ENCODE results near the gene TMEM203.

TMEM203 gene

DNA sequence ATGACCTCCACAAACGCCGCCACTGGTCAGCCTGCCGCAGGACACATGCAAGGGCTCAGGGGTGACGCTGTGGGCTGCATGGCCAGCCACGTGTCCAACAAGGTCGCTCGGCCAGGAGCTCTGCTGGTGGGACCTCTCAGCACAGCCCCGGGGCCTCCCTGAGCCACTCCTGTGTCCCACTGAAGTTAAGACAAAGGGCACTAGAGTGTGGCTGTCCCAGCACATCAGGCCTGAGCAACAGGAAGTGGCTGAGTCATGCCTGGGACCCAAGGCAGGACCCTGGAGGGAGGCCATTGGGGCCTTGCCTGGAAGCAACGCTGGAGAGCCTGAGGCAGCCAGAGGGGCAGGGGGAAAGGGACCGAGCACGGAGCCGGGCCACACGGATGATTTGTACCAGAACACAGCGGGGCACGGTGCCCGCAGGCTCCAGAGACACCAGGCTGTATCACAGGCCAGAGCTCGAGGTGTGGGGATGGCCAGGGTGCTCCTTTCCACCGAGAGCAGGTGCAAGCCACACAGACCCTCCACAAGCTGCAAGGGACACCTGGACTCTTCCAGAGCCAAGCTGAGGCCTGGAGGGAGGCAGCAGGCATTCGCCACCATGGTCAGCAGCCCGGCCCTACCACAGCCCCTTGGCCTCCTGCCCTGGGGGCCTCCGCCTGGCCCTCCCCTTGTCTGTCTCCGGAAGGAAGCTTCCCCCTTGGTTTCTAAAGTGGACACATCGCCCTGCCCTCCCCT lies 27.1 kb downstream of the TMEM203 start:
- no peaks in the 10 kb centered on the region for H3K27me3 ChIP-seq (ENCODE audit: control insufficient read depth, insufficient read depth, low read length)
- no peak overlapping the region for H2AFZ ChIP-seq
- no peak overlapping the region for H3K4me3 ChIP-seq (ENCODE audit: low read depth, low read length)
- no peak overlapping the region for H3K4me2 ChIP-seq (ENCODE audit: low read length)
- H3K36me3 ChIP-seq (ENCODE audit: control insufficient read depth, insufficient read depth, low read length), result no peaks in the 10 kb centered on the region
- H3K9ac ChIP-seq, result no peak overlapping the region
- no peaks in the 10 kb centered on the region for H3K4me1 ChIP-seq
- no peaks in the 10 kb centered on the region for H3K9me3 ChIP-seq (ENCODE audit: control insufficient read depth, low read length)
- TF ChIP-seq, protein P1, sequence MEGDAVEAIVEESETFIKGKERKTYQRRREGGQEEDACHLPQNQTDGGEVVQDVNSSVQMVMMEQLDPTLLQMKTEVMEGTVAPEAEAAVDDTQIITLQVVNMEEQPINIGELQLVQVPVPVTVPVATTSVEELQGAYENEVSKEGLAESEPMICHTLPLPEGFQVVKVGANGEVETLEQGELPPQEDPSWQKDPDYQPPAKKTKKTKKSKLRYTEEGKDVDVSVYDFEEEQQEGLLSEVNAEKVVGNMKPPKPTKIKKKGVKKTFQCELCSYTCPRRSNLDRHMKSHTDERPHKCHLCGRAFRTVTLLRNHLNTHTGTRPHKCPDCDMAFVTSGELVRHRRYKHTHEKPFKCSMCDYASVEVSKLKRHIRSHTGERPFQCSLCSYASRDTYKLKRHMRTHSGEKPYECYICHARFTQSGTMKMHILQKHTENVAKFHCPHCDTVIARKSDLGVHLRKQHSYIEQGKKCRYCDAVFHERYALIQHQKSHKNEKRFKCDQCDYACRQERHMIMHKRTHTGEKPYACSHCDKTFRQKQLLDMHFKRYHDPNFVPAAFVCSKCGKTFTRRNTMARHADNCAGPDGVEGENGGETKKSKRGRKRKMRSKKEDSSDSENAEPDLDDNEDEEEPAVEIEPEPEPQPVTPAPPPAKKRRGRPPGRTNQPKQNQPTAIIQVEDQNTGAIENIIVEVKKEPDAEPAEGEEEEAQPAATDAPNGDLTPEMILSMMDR (IDR thresholded peaks at IDR 0.05), result no peak
- no peak overlapping the region for H3K27ac ChIP-seq
- no peaks in the 10 kb centered on the region for H3K79me2 ChIP-seq

DNA sequence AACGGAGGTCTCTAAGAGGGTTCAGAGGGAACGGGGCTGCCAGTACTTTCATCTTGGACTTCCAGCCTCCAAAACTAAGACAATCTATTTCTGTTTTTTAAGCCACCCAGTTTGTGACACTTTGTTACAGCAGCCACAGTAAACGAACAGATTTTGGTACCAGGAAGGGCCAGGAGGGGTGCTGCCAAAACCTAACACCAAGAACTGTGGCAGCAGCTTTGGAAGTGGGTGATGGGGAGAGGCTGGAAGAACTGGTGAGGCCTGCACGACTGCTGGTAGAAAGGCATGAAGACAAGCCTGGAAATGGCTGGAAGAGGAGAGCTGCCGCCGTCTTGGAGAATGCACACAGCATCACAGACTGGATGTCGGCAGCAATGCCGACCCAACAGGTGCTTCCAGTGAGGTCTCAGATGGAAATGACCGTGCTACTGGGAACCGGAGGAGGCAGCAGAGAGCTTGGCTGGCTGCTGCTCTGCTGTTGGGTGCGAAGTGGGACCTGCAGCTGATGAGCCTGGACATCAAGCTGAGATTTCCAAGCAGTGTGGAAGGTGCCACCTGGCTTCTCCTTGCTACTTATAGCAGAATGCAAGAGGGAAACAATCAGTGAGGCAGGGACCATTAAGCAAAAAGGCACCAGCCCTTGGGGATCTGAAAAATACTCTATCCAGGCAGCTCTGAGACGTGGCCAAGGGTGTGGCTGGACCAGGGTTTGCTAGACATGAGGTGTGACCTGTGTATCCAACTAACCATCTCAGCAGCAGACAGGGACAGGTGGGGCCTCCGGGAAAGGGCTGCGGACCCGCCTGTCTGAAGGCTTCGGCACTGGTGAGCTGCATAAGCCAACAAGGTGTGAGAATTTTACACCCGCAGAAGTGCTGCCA lies 28.9 kb downstream of the TMEM203 start:
- Histone ChIP-seq H3K4me2 (ENCODE audit: low read length) (no peak overlapping the region), H3K4me3 (ENCODE audit: low read depth, low read length) (no peak overlapping the region), H3K27ac (no peak overlapping the region), H3K79me2 (no peaks in the 10 kb centered on the region), H3K9me3 (ENCODE audit: control insufficient read depth, low read length) (no peaks in the 10 kb centered on the region), H3K9ac (no peak overlapping the region), H3K4me1 (no peaks in the 10 kb centered on the region), H2AFZ (no peak overlapping the region), H3K27me3 (ENCODE audit: control insufficient read depth, insufficient read depth, low read length) (no peaks in the 10 kb centered on the region), H3K36me3 (ENCODE audit: control insufficient read depth, insufficient read depth, low read length) (no peaks in the 10 kb centered on the region)
- TF ChIP-seq, protein P1 (IDR thresholded peaks at IDR 0.05), result peak; percentile 48

- no peak overlapping the region for H3K27ac ChIP-seq
- no peaks in the 10 kb centered on the region for H3K9me3 ChIP-seq (ENCODE audit: control insufficient read depth, low read length)
- no peak overlapping the region for H2AFZ ChIP-seq
- H3K9ac ChIP-seq, result no peak overlapping the region
- H3K4me3 ChIP-seq (ENCODE audit: low read depth, low read length), result no peak overlapping the region
- H3K79me2 ChIP-seq, result no peaks in the 10 kb centered on the region
- H3K27me3 ChIP-seq (ENCODE audit: control insufficient read depth, insufficient read depth, low read length), result no peaks in the 10 kb centered on the region
- no peaks in the 10 kb centered on the region for H3K36me3 ChIP-seq (ENCODE audit: control insufficient read depth, insufficient read depth, low read length)
- no peaks in the 10 kb centered on the region for H3K4me1 ChIP-seq
- H3K4me2 ChIP-seq (ENCODE audit: low read length), result no peak overlapping the region
- TF ChIP-seq, protein P1 (IDR thresholded peaks at IDR 0.05), result no peak
Observed at GRCh38 chr9:137175345-137175961, 30.0 kb downstream of the TMEM203 start.

- TF ChIP-seq, protein P1 (IDR thresholded peaks at IDR 0.05), result no peak
- H3K9me3 ChIP-seq (ENCODE audit: control insufficient read depth, low read length), result no peaks in the 10 kb centered on the region
- H3K79me2 ChIP-seq, result no peaks in the 10 kb centered on the region
- H3K4me2 ChIP-seq (ENCODE audit: low read length), result no peak overlapping the region
- H3K4me1 ChIP-seq, result no peaks in the 10 kb centered on the region
- no peak overlapping the region for H3K9ac ChIP-seq
- H3K27me3 ChIP-seq (ENCODE audit: control insufficient read depth, insufficient read depth, low read length), result no peaks in the 10 kb centered on the region
- no peak overlapping the region for H3K27ac ChIP-seq
- no peak overlapping the region for H3K4me3 ChIP-seq (ENCODE audit: low read depth, low read length)
- no peaks in the 10 kb centered on the region for H3K36me3 ChIP-seq (ENCODE audit: control insufficient read depth, insufficient read depth, low read length)
- H2AFZ ChIP-seq, result no peak overlapping the region
Observed at GRCh38 chr9:137174722-137175293, 30.6 kb downstream of the TMEM203 start.
